SK-N-SH treated with all-trans-retinoic acid at 6 μM for 48 hours (cell line): ENCODE data around the gene PGAP1.

Experiments
- ATAC-seq: fragments of 200-7000 bp; cut with Tn5 transposase; 3 replicates; pipeline ENCODE4 v1.9.1; 2020; ENCODE audit warnings: mild to moderate bottlenecking, moderate library complexity
- ARNTL ChIP-seq: fragments of 450-650 bp; formaldehyde crosslinking; IDR thresholded peaks from 2 replicates; pipeline ENCODE4 v1.5.0; 2020; ENCODE audit warnings: low read depth, mild to moderate bottlenecking, moderate library complexity, borderline replicate concordance
- BACH2 ChIP-seq: fragments of 250-450 bp; sonication (Bioruptor Pico); IDR thresholded peaks from 2 replicates; pipeline ENCODE4 v1.9.0; 2021; ENCODE audit warnings: mild to moderate bottlenecking, borderline replicate concordance
- CSDC2 ChIP-seq: fragments of 250-450 bp; sonication (Bioruptor Pico); IDR thresholded peaks from 2 replicates; pipeline ENCODE4 v1.5.0; 2020; ENCODE audit warnings: mild to moderate bottlenecking, moderate library complexity
- ESRRG ChIP-seq: fragments of 250-450 bp; sonication (Bioruptor Pico); IDR thresholded peaks from 2 replicates; pipeline ENCODE4 v1.6.1; 2021; ENCODE audit warnings: mild to moderate bottlenecking
- GLIS3 ChIP-seq: fragments of 250-450 bp; sonication (Bioruptor Pico); IDR thresholded peaks from 2 replicates; pipeline ENCODE4 v1.5.0; 2020; ENCODE audit warnings: mild to moderate bottlenecking, moderate library complexity
- ISL1 ChIP-seq: fragments of 250-450 bp; sonication (Bioruptor Pico); IDR thresholded peaks from 2 replicates; pipeline ENCODE4 v2.1.2; 2022; ENCODE audit warnings: mild to moderate bottlenecking, moderate library complexity
- OSR1 ChIP-seq: fragments of 250-450 bp; sonication (Bioruptor Pico); IDR thresholded peaks from 2 replicates; pipeline ENCODE4 v1.8.0; 2022; ENCODE audit warnings: moderate library complexity, mild to moderate bottlenecking, inconsistent platforms
- PPARA ChIP-seq: fragments of 250-450 bp; sonication (Bioruptor Pico); IDR thresholded peaks from 2 replicates; pipeline ENCODE4 v1.5.0; 2020; ENCODE audit warnings: mild to moderate bottlenecking, borderline replicate concordance
- RARB ChIP-seq: fragments of 250-450 bp; sonication (Bioruptor Pico); IDR thresholded peaks from 2 replicates; pipeline ENCODE4 v1.8.0; 2021; ENCODE audit warnings: mild to moderate bottlenecking, moderate library complexity
- SNAI2 ChIP-seq: fragments of 250-450 bp; sonication (Bioruptor Pico); IDR thresholded peaks from 2 replicates; pipeline ENCODE4 v1.5.0; 2020; ENCODE audit warnings: mild to moderate bottlenecking, moderate library complexity
- TCF4 ChIP-seq: fragments of 250-450 bp; sonication (Bioruptor Pico); IDR thresholded peaks from 2 replicates; pipeline ENCODE4 v1.8.0; 2021; ENCODE audit warnings: mild to moderate bottlenecking, moderate library complexity, borderline replicate concordance
- TOX ChIP-seq: fragments of 250-450 bp; sonication (Bioruptor Pico); IDR thresholded peaks from 2 replicates; pipeline ENCODE4 v1.8.0; 2021; ENCODE audit warnings: mild to moderate bottlenecking, moderate library complexity, borderline replicate concordance
- ZFP3 ChIP-seq: fragments of 250-450 bp; sonication (Bioruptor Pico); IDR thresholded peaks from 2 replicates; pipeline ENCODE4 v1.5.0; 2020; ENCODE audit warnings: mild to moderate bottlenecking, moderate library complexity
- ZNF565 ChIP-seq: fragments of 450-650 bp; formaldehyde crosslinking; conservative IDR thresholded peaks from 2 replicates; pipeline ENCODE4 v1.5.0; 2020; ENCODE audit warnings: low read depth, mild to moderate bottlenecking, moderate library complexity
- ZNF70 ChIP-seq: fragments of 450-650 bp; formaldehyde crosslinking; IDR thresholded peaks from 2 replicates; pipeline ENCODE4 v1.5.0; 2020; ENCODE audit warnings: mild to moderate bottlenecking, moderate library complexity
- TF ChIP-seq, protein P1 (sequence below): fragments of 250-450 bp; sonication (Bioruptor Pico); IDR thresholded peaks from 2 replicates; pipeline ENCODE4 v1.8.0; 2021; ENCODE audit warnings: low read depth, mild to moderate bottlenecking, moderate library complexity, borderline replicate concordance
- TF ChIP-seq, protein P2 (sequence below): fragments of 250-450 bp; sonication (Bioruptor Pico); IDR thresholded peaks from 2 replicates; pipeline ENCODE4 v1.5.1; 2021; ENCODE audit warnings: mild to moderate bottlenecking, moderate library complexity
- TF ChIP-seq, protein P3 (sequence below): fragments of 250-450 bp; sonication (Bioruptor Pico); IDR thresholded peaks from 2 replicates; pipeline ENCODE4 v1.8.0; 2020; ENCODE audit warnings: mild to moderate bottlenecking, moderate library complexity, borderline replicate concordance
- TF ChIP-seq, protein P4 (sequence below): fragments of 250-450 bp; sonication (Bioruptor Pico); IDR thresholded peaks from 2 replicates; pipeline ENCODE4 v1.5.0; 2020; ENCODE audit warnings: mild to moderate bottlenecking, moderate library complexity

PGAP1 gene

DNA sequence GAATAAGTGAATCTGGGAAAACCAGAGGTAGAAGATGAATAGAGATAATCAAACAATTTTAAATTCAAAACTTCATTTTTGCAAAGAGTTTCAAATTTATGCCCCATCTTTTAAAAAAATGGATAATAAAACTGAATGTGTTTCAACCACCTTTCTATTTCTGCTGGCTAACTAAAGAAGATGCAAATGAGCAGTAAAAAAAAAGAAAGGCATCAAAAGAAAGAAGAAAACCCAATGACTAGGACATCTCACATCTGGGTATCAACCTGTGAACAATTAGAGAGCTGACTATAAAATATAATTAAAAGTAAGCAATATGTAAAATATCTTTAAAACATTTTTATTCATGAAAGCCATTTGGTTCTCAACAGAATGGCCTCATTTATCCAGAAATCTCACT is 2.5 kb downstream of the PGAP1 start:
- no peak for ATAC-seq
- TF ChIP-seq, protein P1, sequence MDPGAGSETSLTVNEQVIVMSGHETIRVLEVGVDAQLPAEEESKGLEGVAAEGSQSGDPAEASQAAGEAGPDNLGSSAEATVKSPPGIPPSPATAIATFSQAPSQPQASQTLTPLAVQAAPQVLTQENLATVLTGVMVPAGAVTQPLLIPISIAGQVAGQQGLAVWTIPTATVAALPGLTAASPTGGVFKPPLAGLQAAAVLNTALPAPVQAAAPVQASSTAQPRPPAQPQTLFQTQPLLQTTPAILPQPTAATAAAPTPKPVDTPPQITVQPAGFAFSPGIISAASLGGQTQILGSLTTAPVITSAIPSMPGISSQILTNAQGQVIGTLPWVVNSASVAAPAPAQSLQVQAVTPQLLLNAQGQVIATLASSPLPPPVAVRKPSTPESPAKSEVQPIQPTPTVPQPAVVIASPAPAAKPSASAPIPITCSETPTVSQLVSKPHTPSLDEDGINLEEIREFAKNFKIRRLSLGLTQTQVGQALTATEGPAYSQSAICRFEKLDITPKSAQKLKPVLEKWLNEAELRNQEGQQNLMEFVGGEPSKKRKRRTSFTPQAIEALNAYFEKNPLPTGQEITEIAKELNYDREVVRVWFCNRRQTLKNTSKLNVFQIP (CRISPR knock-in tag), result no peak
- TF ChIP-seq CSDC2 (no peak), ZFP3 (CRISPR knock-in tag) (no peak)
- TF ChIP-seq, protein P2, sequence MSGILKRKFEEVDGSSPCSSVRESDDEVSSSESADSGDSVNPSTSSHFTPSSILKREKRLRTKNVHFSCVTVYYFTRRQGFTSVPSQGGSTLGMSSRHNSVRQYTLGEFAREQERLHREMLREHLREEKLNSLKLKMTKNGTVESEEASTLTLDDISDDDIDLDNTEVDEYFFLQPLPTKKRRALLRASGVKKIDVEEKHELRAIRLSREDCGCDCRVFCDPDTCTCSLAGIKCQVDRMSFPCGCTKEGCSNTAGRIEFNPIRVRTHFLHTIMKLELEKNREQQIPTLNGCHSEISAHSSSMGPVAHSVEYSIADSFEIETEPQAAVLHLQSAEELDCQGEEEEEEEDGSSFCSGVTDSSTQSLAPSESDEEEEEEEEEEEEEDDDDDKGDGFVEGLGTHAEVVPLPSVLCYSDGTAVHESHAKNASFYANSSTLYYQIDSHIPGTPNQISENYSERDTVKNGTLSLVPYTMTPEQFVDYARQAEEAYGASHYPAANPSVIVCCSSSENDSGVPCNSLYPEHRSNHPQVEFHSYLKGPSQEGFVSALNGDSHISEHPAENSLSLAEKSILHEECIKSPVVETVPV (CRISPR knock-in tag), result no peak

DNA sequence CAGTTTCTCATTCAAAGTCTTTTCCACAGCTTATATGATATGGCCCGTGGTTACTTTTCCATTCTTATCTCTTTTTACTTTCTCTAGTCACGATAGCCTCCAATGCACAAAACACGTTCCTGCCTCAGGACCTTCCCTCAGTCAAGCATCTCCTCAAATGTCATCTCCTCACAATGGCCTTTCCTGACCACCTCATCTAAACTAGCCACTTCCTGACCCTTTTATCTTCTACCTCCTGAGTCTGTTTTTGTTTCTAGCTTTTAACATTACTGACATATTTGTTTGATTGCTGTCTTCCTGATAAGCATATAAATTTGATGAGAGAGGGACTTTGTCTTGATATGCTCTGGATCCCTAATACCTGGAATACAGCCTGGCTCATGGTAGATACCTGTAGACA is 7.6 kb downstream of the PGAP1 start:
- no peak for TF ChIP-seq ZNF70 (CRISPR knock-in tag)
- TF ChIP-seq OSR1, result no peak
- no peak for TF ChIP-seq BACH2 (CRISPR knock-in tag)
- TF ChIP-seq, protein P3, sequence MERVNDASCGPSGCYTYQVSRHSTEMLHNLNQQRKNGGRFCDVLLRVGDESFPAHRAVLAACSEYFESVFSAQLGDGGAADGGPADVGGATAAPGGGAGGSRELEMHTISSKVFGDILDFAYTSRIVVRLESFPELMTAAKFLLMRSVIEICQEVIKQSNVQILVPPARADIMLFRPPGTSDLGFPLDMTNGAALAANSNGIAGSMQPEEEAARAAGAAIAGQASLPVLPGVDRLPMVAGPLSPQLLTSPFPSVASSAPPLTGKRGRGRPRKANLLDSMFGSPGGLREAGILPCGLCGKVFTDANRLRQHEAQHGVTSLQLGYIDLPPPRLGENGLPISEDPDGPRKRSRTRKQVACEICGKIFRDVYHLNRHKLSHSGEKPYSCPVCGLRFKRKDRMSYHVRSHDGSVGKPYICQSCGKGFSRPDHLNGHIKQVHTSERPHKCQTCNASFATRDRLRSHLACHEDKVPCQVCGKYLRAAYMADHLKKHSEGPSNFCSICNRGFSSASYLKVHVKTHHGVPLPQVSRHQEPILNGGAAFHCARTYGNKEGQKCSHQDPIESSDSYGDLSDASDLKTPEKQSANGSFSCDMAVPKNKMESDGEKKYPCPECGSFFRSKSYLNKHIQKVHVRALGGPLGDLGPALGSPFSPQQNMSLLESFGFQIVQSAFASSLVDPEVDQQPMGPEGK (CRISPR knock-in tag), result no peak
- TF ChIP-seq RARB, result no peak
- no peak for TF ChIP-seq ESRRG
- TF ChIP-seq SNAI2 (CRISPR knock-in tag), result no peak
- TF ChIP-seq, protein P4, sequence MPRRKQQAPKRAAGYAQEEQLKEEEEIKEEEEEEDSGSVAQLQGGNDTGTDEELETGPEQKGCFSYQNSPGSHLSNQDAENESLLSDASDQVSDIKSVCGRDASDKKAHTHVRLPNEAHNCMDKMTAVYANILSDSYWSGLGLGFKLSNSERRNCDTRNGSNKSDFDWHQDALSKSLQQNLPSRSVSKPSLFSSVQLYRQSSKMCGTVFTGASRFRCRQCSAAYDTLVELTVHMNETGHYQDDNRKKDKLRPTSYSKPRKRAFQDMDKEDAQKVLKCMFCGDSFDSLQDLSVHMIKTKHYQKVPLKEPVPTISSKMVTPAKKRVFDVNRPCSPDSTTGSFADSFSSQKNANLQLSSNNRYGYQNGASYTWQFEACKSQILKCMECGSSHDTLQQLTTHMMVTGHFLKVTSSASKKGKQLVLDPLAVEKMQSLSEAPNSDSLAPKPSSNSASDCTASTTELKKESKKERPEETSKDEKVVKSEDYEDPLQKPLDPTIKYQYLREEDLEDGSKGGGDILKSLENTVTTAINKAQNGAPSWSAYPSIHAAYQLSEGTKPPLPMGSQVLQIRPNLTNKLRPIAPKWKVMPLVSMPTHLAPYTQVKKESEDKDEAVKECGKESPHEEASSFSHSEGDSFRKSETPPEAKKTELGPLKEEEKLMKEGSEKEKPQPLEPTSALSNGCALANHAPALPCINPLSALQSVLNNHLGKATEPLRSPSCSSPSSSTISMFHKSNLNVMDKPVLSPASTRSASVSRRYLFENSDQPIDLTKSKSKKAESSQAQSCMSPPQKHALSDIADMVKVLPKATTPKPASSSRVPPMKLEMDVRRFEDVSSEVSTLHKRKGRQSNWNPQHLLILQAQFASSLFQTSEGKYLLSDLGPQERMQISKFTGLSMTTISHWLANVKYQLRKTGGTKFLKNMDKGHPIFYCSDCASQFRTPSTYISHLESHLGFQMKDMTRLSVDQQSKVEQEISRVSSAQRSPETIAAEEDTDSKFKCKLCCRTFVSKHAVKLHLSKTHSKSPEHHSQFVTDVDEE (CRISPR knock-in tag), result no peak
- TF ChIP-seq, protein P1 (CRISPR knock-in tag), result no peak
- TF ChIP-seq ARNTL (CRISPR knock-in tag), result no peak
- TF ChIP-seq ISL1 (CRISPR knock-in tag), result no peak
- TF ChIP-seq TCF4, result no peak
- TF ChIP-seq GLIS3, result no peak
- TF ChIP-seq ZFP3 (CRISPR knock-in tag), result no peak
- no peak for TF ChIP-seq ZNF565
- TF ChIP-seq PPARA (CRISPR knock-in tag), result no peak
- no peak for ATAC-seq

DNA sequence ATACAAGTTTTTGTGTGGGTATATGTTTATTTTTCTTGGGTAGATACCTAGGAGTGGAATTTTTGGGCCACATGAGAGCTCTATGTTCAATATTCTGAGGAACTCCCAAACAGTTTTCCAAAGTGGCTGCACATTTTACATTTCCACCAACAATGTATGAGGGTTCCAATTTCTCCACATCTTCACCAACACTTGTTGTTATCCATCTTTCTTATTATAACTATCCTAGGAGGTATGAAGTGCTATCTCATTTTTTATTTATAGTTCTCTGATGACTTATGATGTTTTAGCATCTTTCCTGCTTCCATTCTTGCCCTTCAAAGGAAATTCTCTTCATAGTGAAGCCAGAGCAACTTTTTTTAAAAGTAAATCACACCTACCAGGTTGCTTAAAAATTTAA is 8.7 kb downstream of the PGAP1 start:
- no peak for ATAC-seq
- TF ChIP-seq SNAI2 (CRISPR knock-in tag) (no peak), BACH2 (CRISPR knock-in tag) (no peak), TOX (CRISPR knock-in tag) (no peak), TCF4 (no peak), ZNF70 (CRISPR knock-in tag) (no peak), ESRRG (no peak), ARNTL (CRISPR knock-in tag) (no peak), ZFP3 (CRISPR knock-in tag) (no peak)
- TF ChIP-seq, protein P1 (CRISPR knock-in tag), result no peak
- TF ChIP-seq, protein P2 (CRISPR knock-in tag), result no peak
